H9 (cell line): Measurements from ENCODE around the gene ZBTB44. TPM values are rescaled to one million over a fixed set of nuclear protein-coding genes. Genes with fewer than 3 reads are reported as not detected.

Source experiments
- DNase-seq: peaks from one replicate; pipeline ENCODE4 v3.0.0-alpha.2; 2017
- H2AFZ ChIP-seq: one replicate; pipeline ENCODE4 v1.6.1; 2013; ENCODE audit warnings: mild to moderate bottlenecking, low read length, control low read depth, moderate library complexity
- H2AK5ac ChIP-seq: 2 replicates; pipeline ENCODE4 v1.6.1; 2013; ENCODE audit warnings: low read length, control low read depth, mixed read lengths; ENCODE audit not compliant: insufficient read length
- H2BK120ac ChIP-seq: one replicate; pipeline ENCODE4 v1.6.1; 2013; ENCODE audit warnings: low read depth, mild to moderate bottlenecking, low read length, control low read depth, inconsistent platforms; ENCODE audit not compliant: poor library complexity, severe bottlenecking
- H2BK12ac ChIP-seq: 2 replicates; pipeline ENCODE4 v1.6.1; 2013; ENCODE audit warnings: low read length, control low read depth, mixed read lengths, low read depth; ENCODE audit not compliant: insufficient read length
- H2BK15ac ChIP-seq: 2 replicates; pipeline ENCODE4 v1.6.1; 2013; ENCODE audit warnings: low read depth, low read length, control low read depth
- H2BK20ac ChIP-seq: one replicate; pipeline ENCODE4 v1.6.1; 2013; ENCODE audit warnings: low read depth, mild to moderate bottlenecking, low read length, control low read depth, inconsistent platforms; ENCODE audit not compliant: poor library complexity, severe bottlenecking
- H2BK5ac ChIP-seq: 2 replicates; pipeline ENCODE4 v1.6.1; 2013; ENCODE audit warnings: low read length, control low read depth, mixed read lengths; ENCODE audit not compliant: insufficient read length
- H3K14ac ChIP-seq: 2 replicates; pipeline ENCODE4 v1.6.1; 2013; ENCODE audit warnings: low read length, control low read depth; ENCODE audit not compliant: insufficient read depth
- H3K18ac ChIP-seq: 2 replicates; pipeline ENCODE4 v1.6.1; 2013; ENCODE audit warnings: low read depth, mild to moderate bottlenecking, mixed read lengths, low read length, control low read depth; ENCODE audit not compliant: insufficient read length
- H3K23ac ChIP-seq: 2 replicates; pipeline ENCODE4 v1.6.1; 2013; ENCODE audit warnings: low read length, control low read depth, mixed read lengths, low read depth; ENCODE audit not compliant: insufficient read length
- H3K23me2 ChIP-seq: 2 replicates; pipeline ENCODE4 v1.6.1; 2013; ENCODE audit warnings: low read depth, mild to moderate bottlenecking, mixed read lengths, low read length, control low read depth; ENCODE audit not compliant: insufficient read length, poor library complexity, severe bottlenecking
- H3K27ac ChIP-seq: 2 replicates; pipeline ENCODE4 v1.5.1; 2013; ENCODE audit warnings: low read length, control low read depth, mixed read lengths, low read depth; ENCODE audit not compliant: insufficient read length
- H3K27me3 ChIP-seq: 2 replicates; pipeline ENCODE4 v1.6.1; 2013; ENCODE audit warnings: low read length, control low read depth, inconsistent platforms; ENCODE audit not compliant: insufficient read depth
- H3K4ac ChIP-seq: 2 replicates; pipeline ENCODE4 v1.6.1; 2013; ENCODE audit warnings: low read depth, mild to moderate bottlenecking, control low read depth, inconsistent platforms, low read length, moderate library complexity
- H3K4me1 ChIP-seq: 2 replicates; pipeline ENCODE4 v1.6.1; 2013; ENCODE audit warnings: low read length, control low read depth, inconsistent platforms; ENCODE audit not compliant: insufficient read depth
- H3K4me2 ChIP-seq: 2 replicates; pipeline ENCODE4 v1.6.1; 2013; ENCODE audit warnings: low read length, control low read depth, mixed read lengths; ENCODE audit not compliant: insufficient read length, insufficient read depth
- H3K56ac ChIP-seq: 2 replicates; pipeline ENCODE4 v1.6.1; 2013; ENCODE audit warnings: low read depth, mild to moderate bottlenecking, mixed read lengths, low read length, control low read depth; ENCODE audit not compliant: insufficient read length
- H3K79me1 ChIP-seq: 2 replicates; pipeline ENCODE4 v1.6.1; 2013; ENCODE audit warnings: low read depth, mild to moderate bottlenecking, moderate library complexity, low read length, control low read depth, inconsistent platforms; ENCODE audit not compliant: insufficient read depth, poor library complexity, severe bottlenecking
- H3K79me2 ChIP-seq: 2 replicates; pipeline ENCODE4 v1.6.1; 2013; ENCODE audit warnings: low read length, control low read depth, inconsistent platforms; ENCODE audit not compliant: insufficient read depth
- H3K9ac ChIP-seq: 2 replicates; pipeline ENCODE4 v1.6.1; 2013; ENCODE audit warnings: low read length, control low read depth, mixed read lengths; ENCODE audit not compliant: insufficient read length; ENCODE audit errors: extremely low read depth
- H3K9me3 ChIP-seq: one replicate; pipeline ENCODE4 v1.6.1; 2013; ENCODE audit warnings: low read depth, low read length, inconsistent platforms; ENCODE audit not compliant: control insufficient read depth
- H3T11ph ChIP-seq: one replicate; pipeline ENCODE4 v1.6.1; 2013; ENCODE audit warnings: mild to moderate bottlenecking, low read length, control low read depth, inconsistent platforms
- H4K20me1 ChIP-seq: one replicate; pipeline ENCODE4 v1.6.1; 2013; ENCODE audit not compliant: control insufficient read depth, insufficient read length, insufficient read depth
- H4K5ac ChIP-seq: 2 replicates; pipeline ENCODE4 v1.6.1; 2013; ENCODE audit warnings: low read depth, mild to moderate bottlenecking, mixed read lengths, low read length, control low read depth; ENCODE audit not compliant: insufficient read length
- H4K8ac ChIP-seq: replicated peaks from 2 replicates; pipeline ENCODE4 v1.6.1; 2013; ENCODE audit warnings: low read length, control low read depth, mixed read lengths, low read depth; ENCODE audit not compliant: insufficient read length
- H4K91ac ChIP-seq: 2 replicates; pipeline ENCODE4 v1.6.1; 2013; ENCODE audit warnings: low read depth, mild to moderate bottlenecking, moderate library complexity, mixed read lengths, low read length, control low read depth; ENCODE audit not compliant: insufficient read length
- H3K27ac Mint-ChIP-seq, 3 experiments: 2 replicates in 2 of 3; 3 replicates in 1 of 3; pipeline ENCODE4 v1.8.0; 2020 to 2021; ENCODE audit warnings: mixed read lengths in 3 of 3, mild to moderate bottlenecking in 1 of 3, moderate library complexity in 1 of 3
- H3K27me3 Mint-ChIP-seq: 2 replicates; pipeline ENCODE4 v1.8.0; 2021; ENCODE audit warnings: low read depth, mild to moderate bottlenecking, moderate library complexity, mixed read lengths
- H3K36me3 Mint-ChIP-seq, 3 experiments: 2 replicates in 2 of 3; 3 replicates in 1 of 3; pipeline ENCODE4 v1.8.0; 2020 to 2021; ENCODE audit warnings: low read depth in 3 of 3, mixed read lengths in 3 of 3; ENCODE audit not compliant: insufficient read depth in 1 of 3
- H3K4me1 Mint-ChIP-seq, 2 experiments: 2 replicates each; pipeline ENCODE4 v1.8.0; 2020; ENCODE audit warnings: mixed read lengths in 2 of 2
- H3K4me3 Mint-ChIP-seq, 2 experiments: 2 replicates in 1 of 2; 3 replicates in 1 of 2; pipeline ENCODE4 v1.8.0; 2020 to 2021; ENCODE audit warnings: mild to moderate bottlenecking in 2 of 2, mixed read lengths in 2 of 2, moderate library complexity in 1 of 2
- H3K9me3 Mint-ChIP-seq, 2 experiments: 2 replicates in 1 of 2; 3 replicates in 1 of 2; pipeline ENCODE4 v1.8.0; 2020; ENCODE audit warnings: mild to moderate bottlenecking in 2 of 2, mixed read lengths in 2 of 2, moderate library complexity in 1 of 2
- WGBS: extraction: QIAGEN DNeasy Blood & Tissue Kit; methylation state at CpG from one replicate; pipeline ENCODE4 v1.1.7; 2013; ENCODE audit warnings: missing lambda C conversion rate, low lambda C conversion rate, mixed read lengths; ENCODE audit not compliant: insufficient read length; ENCODE audit errors: extremely low coverage; 5-methylcytosine and 5-hydroxymethylcytosine counted together
- total RNA-seq: library from RNA; stranded (reverse); gene quantifications from 2 replicates; pipeline ENCODE4 v1.2.1, GENCODE V29; 2021
- TF ChIP-seq, protein P1 (sequence below): fragments of 200-600 bp; sonication (generic); conservative IDR thresholded peaks from 3 replicates; pipeline ENCODE4 v1.8.0; 2021; ENCODE audit warnings: antibody characterized with exemption, mild to moderate bottlenecking

ZBTB44 gene
- total RNA-seq, 1 experiment from 2014 or later: 67.7 TPM

DNA sequence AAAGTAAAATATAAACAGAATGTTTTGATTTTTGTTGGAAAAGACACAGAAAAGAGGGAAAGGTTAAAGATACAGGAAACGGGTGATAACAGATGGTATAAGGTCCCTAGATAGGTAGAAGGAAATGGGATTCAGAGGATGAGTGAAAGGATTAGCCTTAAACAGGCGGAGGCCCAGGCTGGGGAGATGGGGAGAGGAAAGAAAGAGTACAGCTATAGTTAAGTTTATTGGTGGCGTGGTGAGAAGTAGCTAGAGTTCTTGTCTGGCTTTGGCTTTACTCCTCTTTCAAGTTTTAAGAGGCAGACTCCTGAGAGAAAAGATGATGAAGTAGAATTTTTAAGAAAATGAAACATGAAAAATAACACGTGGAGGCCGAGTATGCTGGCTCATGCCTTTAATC lies 13.7 kb downstream of the ZBTB44 start:
- H2BK120ac ChIP-seq: no peak overlapping the region
- TF ChIP-seq, protein P1, sequence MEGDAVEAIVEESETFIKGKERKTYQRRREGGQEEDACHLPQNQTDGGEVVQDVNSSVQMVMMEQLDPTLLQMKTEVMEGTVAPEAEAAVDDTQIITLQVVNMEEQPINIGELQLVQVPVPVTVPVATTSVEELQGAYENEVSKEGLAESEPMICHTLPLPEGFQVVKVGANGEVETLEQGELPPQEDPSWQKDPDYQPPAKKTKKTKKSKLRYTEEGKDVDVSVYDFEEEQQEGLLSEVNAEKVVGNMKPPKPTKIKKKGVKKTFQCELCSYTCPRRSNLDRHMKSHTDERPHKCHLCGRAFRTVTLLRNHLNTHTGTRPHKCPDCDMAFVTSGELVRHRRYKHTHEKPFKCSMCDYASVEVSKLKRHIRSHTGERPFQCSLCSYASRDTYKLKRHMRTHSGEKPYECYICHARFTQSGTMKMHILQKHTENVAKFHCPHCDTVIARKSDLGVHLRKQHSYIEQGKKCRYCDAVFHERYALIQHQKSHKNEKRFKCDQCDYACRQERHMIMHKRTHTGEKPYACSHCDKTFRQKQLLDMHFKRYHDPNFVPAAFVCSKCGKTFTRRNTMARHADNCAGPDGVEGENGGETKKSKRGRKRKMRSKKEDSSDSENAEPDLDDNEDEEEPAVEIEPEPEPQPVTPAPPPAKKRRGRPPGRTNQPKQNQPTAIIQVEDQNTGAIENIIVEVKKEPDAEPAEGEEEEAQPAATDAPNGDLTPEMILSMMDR: no peak
- no peak overlapping the region for H3K23ac ChIP-seq
- peaks cover 10% of the 10 kb centered on the region for H3K79me1 ChIP-seq
- peaks cover 28% of the 10 kb centered on the region; the same call in 1 of the 2 replicates for H3K79me2 ChIP-seq
- H2AFZ ChIP-seq: no peak overlapping the region
- no peak overlapping the region for H3K18ac ChIP-seq
- H3K27me3 Mint-ChIP-seq: no peaks in the 10 kb centered on the region
- H3K14ac ChIP-seq: no peak overlapping the region
- no peak overlapping the region for H4K8ac ChIP-seq
- no peak overlapping the region for H3K27ac ChIP-seq
- no peaks in the 10 kb centered on the region for H3K9me3 ChIP-seq
- peaks cover 6% of the 10 kb centered on the region for H3K4me1 ChIP-seq
- no peaks in the 10 kb centered on the region for H3K23me2 ChIP-seq
- H4K20me1 ChIP-seq: no peaks in the 10 kb centered on the region
- no CpG with 5 or more reads among the region's 5 CpGs for WGBS
- H4K5ac ChIP-seq: no peak overlapping the region
- H2BK5ac ChIP-seq: no peak overlapping the region
- H3K4ac ChIP-seq: no peak overlapping the region
- H4K91ac ChIP-seq: no peak overlapping the region
- no peak overlapping the region; a peak in 1 of 5 replicates for H3K4me3 Mint-ChIP-seq
- H3K4me1 Mint-ChIP-seq: peaks cover 37 to 38% of the 10 kb centered on the region in 2 experiments
- no peaks in the 10 kb centered on the region for H3K27me3 ChIP-seq
- no peak overlapping the region for H2BK12ac ChIP-seq
- no peak overlapping the region for H3K56ac ChIP-seq
- no peak overlapping the region for H2BK15ac ChIP-seq
- peak overlapping the region in 2 of 3 experiments; percentile 4 to 89; a peak in 5 of 7 replicates for H3K27ac Mint-ChIP-seq
- no peak overlapping the region for H2BK20ac ChIP-seq
- peaks cover 14 to 38% (median 21%) of the 10 kb centered on the region in 3 experiments for H3K36me3 Mint-ChIP-seq
- H3T11ph ChIP-seq: no peak overlapping the region
- DNase-seq: no peak
- no peak overlapping the region for H3K4me2 ChIP-seq
- no peak overlapping the region for H3K9ac ChIP-seq
- peaks cover 11% of the 10 kb centered on the region in 2 experiments; a peak in 4 of 5 replicates for H3K9me3 Mint-ChIP-seq
- H2AK5ac ChIP-seq: no peak overlapping the region
